Esophagus (tissue), 2 donors: ENCODE measurements around the gene SLC10A1. TPM values are rescaled to one million over a fixed set of nuclear protein-coding genes. Genes with fewer than 3 reads are reported as not detected.

ENCODE experiments used
- H3K27ac ChIP-seq, 2 donors: one replicate each; pipeline ENCODE4 v1.5.1; 2013; ENCODE audit warnings: low read depth in 2 of 2, mild to moderate bottlenecking in 2 of 2, inconsistent platforms in 1 of 2, low read length in 1 of 2, moderate library complexity in 1 of 2
- H3K27me3 ChIP-seq, 2 donors: one replicate each; pipeline ENCODE4 v1.6.1; 2013; ENCODE audit warnings: low read length in 2 of 2, control low read depth in 1 of 2, mild to moderate bottlenecking in 1 of 2; ENCODE audit not compliant: insufficient read depth in 2 of 2, control insufficient read depth in 1 of 2
- H3K36me3 ChIP-seq, 2 donors: one replicate each; pipeline ENCODE4 v1.6.1; 2013; ENCODE audit warnings: low read length in 1 of 2; ENCODE audit not compliant: control insufficient read depth in 2 of 2, insufficient read depth in 2 of 2
- H3K4me1 ChIP-seq, 2 donors: one replicate each; pipeline ENCODE4 v1.6.1; 2013; ENCODE audit warnings: low read length in 1 of 2; ENCODE audit not compliant: control insufficient read depth in 2 of 2, insufficient read depth in 2 of 2
- H3K4me3 ChIP-seq, 2 donors: one replicate each; pipeline ENCODE4 v1.5.1; 2013; ENCODE audit warnings: low read length in 2 of 2, mild to moderate bottlenecking in 2 of 2, low read depth in 1 of 2, moderate library complexity in 1 of 2
- H3K9me3 ChIP-seq, 2 donors: one replicate each; pipeline ENCODE4 v1.6.1; 2013; ENCODE audit warnings: mild to moderate bottlenecking in 2 of 2, low read depth in 1 of 2, low read length in 1 of 2, moderate library complexity in 1 of 2; ENCODE audit not compliant: control insufficient read depth in 2 of 2, insufficient read depth in 1 of 2
- WGBS, 2 donors: extraction: QIAGEN DNeasy Blood & Tissue Kit; methylation state at CpG; one replicate each; pipeline ENCODE4 v1.1.7; 2013; 5-methylcytosine and 5-hydroxymethylcytosine counted together
- polyA plus RNA-seq, 2 donors: library from polyadenylated mRNA; stranded (reverse); fragments of 200-250 nt; gene quantifications; one replicate each; pipeline ENCODE4 v1.2.3, GENCODE V29; 2013
- donor health status: healthy with polysubstance abuse.
- donor health status: Bipolar disorder and iron deficiency.

Gene SLC10A1
- polyA plus RNA-seq, 2 donors = not detected

GRCh38 chr14:69812711-69813110, 15.7 kb upstream of the SLC10A1 start:
- WGBS, 2 donors = 58 to 65% methylated on average over 9 of the region's 9 CpGs
- H3K27me3 ChIP-seq = no peaks in the 10 kb centered on the region
- H3K27ac ChIP-seq = no peak overlapping the region
- no peaks in the 10 kb centered on the region for H3K4me1 ChIP-seq
- no peaks in the 10 kb centered on the region for H3K36me3 ChIP-seq
- H3K9me3 ChIP-seq = no peaks in the 10 kb centered on the region
- no peak overlapping the region for H3K4me3 ChIP-seq

- no peak overlapping the region for H3K4me3 ChIP-seq
- no peaks in the 10 kb centered on the region for H3K9me3 ChIP-seq
- no peaks in the 10 kb centered on the region for H3K4me1 ChIP-seq
- no peaks in the 10 kb centered on the region for H3K36me3 ChIP-seq
- H3K27me3 ChIP-seq = no peaks in the 10 kb centered on the region
- no peak overlapping the region for H3K27ac ChIP-seq
- WGBS, 2 donors = 92% methylated on average over 10 of the region's 10 CpGs
These were observed 14.8 kb upstream of the SLC10A1 start for GRCh38 chr14:69811868-69812252.

GRCh38 chr14:69811227-69811867, 14.3 kb upstream of the SLC10A1 start:
- no peaks in the 10 kb centered on the region for H3K27me3 ChIP-seq
- 74% methylated on average over 13 of the region's 13 CpGs for WGBS, 2 donors
- H3K27ac ChIP-seq = no peak overlapping the region
- H3K4me3 ChIP-seq = no peak overlapping the region
- H3K9me3 ChIP-seq = no peaks in the 10 kb centered on the region
- H3K4me1 ChIP-seq = no peaks in the 10 kb centered on the region
- H3K36me3 ChIP-seq = no peaks in the 10 kb centered on the region

GRCh38 chr14:69808919-69809808, 12.1 kb upstream of the SLC10A1 start:
- H3K27ac ChIP-seq = no peak overlapping the region
- no peaks in the 10 kb centered on the region for H3K4me1 ChIP-seq
- H3K27me3 ChIP-seq = no peaks in the 10 kb centered on the region
- no peak overlapping the region for H3K4me3 ChIP-seq
- H3K36me3 ChIP-seq = no peaks in the 10 kb centered on the region
- 86 to 87% methylated on average over 12 of the region's 12 CpGs for WGBS, 2 donors
- no peaks in the 10 kb centered on the region for H3K9me3 ChIP-seq

GRCh38 chr14:69807192-69807591, 10.2 kb upstream of the SLC10A1 start:
- H3K9me3 ChIP-seq = no peaks in the 10 kb centered on the region
- 88 to 89% methylated on average over 1 of the region's 1 CpG for WGBS, 2 donors
- H3K36me3 ChIP-seq = no peaks in the 10 kb centered on the region
- H3K4me3 ChIP-seq = no peak overlapping the region
- H3K4me1 ChIP-seq = no peaks in the 10 kb centered on the region
- no peaks in the 10 kb centered on the region for H3K27me3 ChIP-seq
- H3K27ac ChIP-seq = no peak overlapping the region

- no peaks in the 10 kb centered on the region for H3K9me3 ChIP-seq
- H3K4me3 ChIP-seq = no peak overlapping the region
- 87% methylated on average over 2 of the region's 2 CpGs for WGBS, 2 donors
- H3K27me3 ChIP-seq = no peaks in the 10 kb centered on the region
- H3K27ac ChIP-seq = no peak overlapping the region
- no peaks in the 10 kb centered on the region for H3K4me1 ChIP-seq
- H3K36me3 ChIP-seq = no peaks in the 10 kb centered on the region
These were observed 7.9 kb upstream of the SLC10A1 start for GRCh38 chr14:69804902-69805301.

- Histone ChIP-seq H3K4me1 (no peaks in the 10 kb centered on the region), H3K27me3 (no peaks in the 10 kb centered on the region), H3K4me3 (no peak overlapping the region), H3K9me3 (no peaks in the 10 kb centered on the region), H3K27ac (no peak overlapping the region), H3K36me3 (no peaks in the 10 kb centered on the region)
These were observed 6.7 kb upstream of the SLC10A1 start for GRCh38 chr14:69803753-69804152.

- no peak overlapping the region for H3K27ac ChIP-seq
These were observed 1.3 kb upstream of the SLC10A1 start for GRCh38 chr14:69798339-69798735.

GRCh38 chr14:69797573-69798338, 715 bp upstream of the SLC10A1 start:
- Histone ChIP-seq H3K4me3 (no peak overlapping the region), H3K9me3 (no peaks in the 10 kb centered on the region), H3K4me1 (no peaks in the 10 kb centered on the region), H3K27ac (no peak overlapping the region), H3K36me3 (peaks cover 0 to 2% of the 10 kb centered on the region in 2 donors), H3K27me3 (no peaks in the 10 kb centered on the region)
- 71 to 75% methylated on average over 5 of the region's 5 CpGs for WGBS, 2 donors

More at GRCh38 chr14:69798339-69798735, 1.3 kb upstream of the SLC10A1 start:
- Histone ChIP-seq H3K4me1 (no peaks in the 10 kb centered on the region), H3K4me3 (no peak overlapping the region), H3K36me3 (peaks cover 0 to 2% of the 10 kb centered on the region in 2 donors), H3K9me3 (no peaks in the 10 kb centered on the region), H3K27me3 (no peaks in the 10 kb centered on the region)
- 94 to 97% methylated on average over 4 of the region's 4 CpGs for WGBS, 2 donors
